ENCODE measurements around the gene RDH13. TPM values are rescaled to one million over a fixed set of nuclear protein-coding genes. Genes with fewer than 3 reads are reported as not detected.
"Not testable (repeated sequence)": the region's sequence is repeated elsewhere in the genome, so short reads cannot be mapped to it uniquely, and the experiment has no call there.

The RDH13 gene
- total RNA-seq, 1 donor from 2014 or later = 37.3 TPM

GRCh38 chr19:55068950-55069864, 6.3 kb upstream of the RDH13 start:
- Histone ChIP-seq H3K4me3 (peak overlapping the region in 1 of 2 donors; percentile 16), H3K36me3 (no peaks in the 10 kb centered on the region), H3K27ac (peak overlapping the region; percentile 13), H3K4me1 (peaks cover 6% of the 10 kb centered on the region), H3K9me3 (no peaks in the 10 kb centered on the region), H3K27me3 (no peaks in the 10 kb centered on the region)
- DNase-seq (ENCODE audit: extremely low spot score in 2 of 2) = no peak
- TF ChIP-seq POLR2AphosphoS5 (IDR thresholded peaks at IDR 0.05; ENCODE audit: insufficient read depth in 1 of 2, low read depth in 1 of 2) (peak in 1 of 2 donors; percentile 12), POLR2A (IDR thresholded peaks at IDR 0.05) (no peak), CTCF (IDR thresholded peaks at IDR 0.05) (no peak)
- intact Hi-C loops (cut with DNase I) = no loop called here

GRCh38 chr19:55067869-55068268, 4.9 kb upstream of the RDH13 start:
- H3K9me3 ChIP-seq = no peaks in the 10 kb centered on the region
- H3K27me3 ChIP-seq = no peaks in the 10 kb centered on the region
- intact Hi-C loops (cut with DNase I) = no loop called here
- no peak overlapping the region for H3K27ac ChIP-seq
- H3K4me3 ChIP-seq = peak overlapping the region in 1 of 2 donors; percentile 11
- peaks cover 6% of the 10 kb centered on the region for H3K4me1 ChIP-seq
- DNase-seq (ENCODE audit: extremely low spot score in 2 of 2) = no peak
- H3K36me3 ChIP-seq = no peaks in the 10 kb centered on the region
- no peak for TF ChIP-seq POLR2A (IDR thresholded peaks at IDR 0.05)
- TF ChIP-seq CTCF (IDR thresholded peaks at IDR 0.05) = no peak
- TF ChIP-seq POLR2AphosphoS5 (IDR thresholded peaks at IDR 0.05; ENCODE audit: insufficient read depth in 1 of 2, low read depth in 1 of 2) = no peak

DNA sequence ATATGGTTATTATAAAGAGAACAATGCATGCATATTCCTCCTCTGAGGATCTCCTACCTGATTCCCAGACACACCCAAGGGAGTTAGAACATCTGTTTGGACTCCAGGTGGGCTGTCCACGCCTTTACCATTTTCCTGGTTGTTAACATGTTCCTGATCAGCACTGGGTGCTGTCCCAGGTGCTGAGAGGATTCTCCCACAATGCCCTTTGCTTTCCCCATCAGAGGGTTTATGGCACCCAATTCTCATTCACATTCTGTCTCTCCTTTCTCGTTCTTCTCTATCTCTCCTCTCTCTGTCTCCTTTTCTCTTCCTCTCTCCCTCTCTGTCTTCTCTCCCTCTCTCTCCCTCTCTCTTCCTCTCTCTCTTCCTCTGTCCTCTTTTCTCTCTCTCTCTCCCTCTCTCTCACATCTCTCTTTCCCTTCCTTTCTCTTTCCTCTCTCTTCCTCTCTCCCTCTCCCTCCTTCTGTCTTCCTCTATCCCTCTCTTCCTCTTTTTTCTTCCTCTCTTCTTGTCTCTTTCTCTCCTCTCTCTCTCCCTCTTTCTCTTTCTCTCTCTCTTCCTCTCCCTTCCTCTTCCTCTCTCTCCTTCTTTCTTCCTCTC, 3.3 kb upstream of the RDH13 start:
- H3K9me3 ChIP-seq = no peaks in the 10 kb centered on the region
- no peak overlapping the region for H3K4me3 ChIP-seq
- intact Hi-C loops (cut with DNase I) = no loop called here
- H3K36me3 ChIP-seq = no peaks in the 10 kb centered on the region
- H3K4me1 ChIP-seq = peaks cover 18% of the 10 kb centered on the region
- TF ChIP-seq POLR2A (IDR thresholded peaks at IDR 0.05) (no peak), POLR2AphosphoS5 (IDR thresholded peaks at IDR 0.05; ENCODE audit: insufficient read depth in 1 of 2, low read depth in 1 of 2) (no peak), CTCF (IDR thresholded peaks at IDR 0.05) (no peak)
- H3K27ac ChIP-seq = no peak overlapping the region
- H3K27me3 ChIP-seq = no peaks in the 10 kb centered on the region
- DNase-seq (ENCODE audit: extremely low spot score in 2 of 2) = no peak

- H3K27me3 ChIP-seq; H3K4me3 ChIP-seq; DNase-seq (ENCODE audit: extremely low spot score in 2 of 2); H3K27ac ChIP-seq; H3K9me3 ChIP-seq; intact Hi-C loops (cut with DNase I); H3K36me3 ChIP-seq: not testable (repeated sequence)
- H3K4me1 ChIP-seq = peaks cover 18% of the 10 kb centered on the region
Observed at GRCh38 chr19:55065516-55065915, 2.6 kb upstream of the RDH13 start.

- no peak for DNase-seq (ENCODE audit: extremely low spot score in 2 of 2)
- H3K4me1 ChIP-seq = peaks cover 12% of the 10 kb centered on the region
- TF ChIP-seq POLR2A (IDR thresholded peaks at IDR 0.05) (no peak), CTCF (IDR thresholded peaks at IDR 0.05) (no peak), POLR2AphosphoS5 (IDR thresholded peaks at IDR 0.05; ENCODE audit: insufficient read depth in 1 of 2, low read depth in 1 of 2) (no peak)
- peaks cover 0 to 6% of the 10 kb centered on the region in 2 donors for H3K36me3 ChIP-seq
- intact Hi-C loops (cut with DNase I) = no loop called here
- no peak overlapping the region for H3K27ac ChIP-seq
- no peaks in the 10 kb centered on the region for H3K9me3 ChIP-seq
- H3K4me3 ChIP-seq = peak overlapping the region; percentile 68 to 71
- no peaks in the 10 kb centered on the region for H3K27me3 ChIP-seq
Observed at GRCh38 chr19:55063492-55063843, 520 bp upstream of the RDH13 start.

- intact Hi-C loops (cut with DNase I) = not testable (repeated sequence)
- H3K4me1 ChIP-seq = peaks cover 12% of the 10 kb centered on the region
Observed at GRCh38 chr19:55060287-55060686, 2.7 kb downstream of the RDH13 start.

More at GRCh38 chr19:55060287-55060686, 2.7 kb downstream of the RDH13 start:
- not testable (repeated sequence) for H3K27ac ChIP-seq; H3K9me3 ChIP-seq; DNase-seq (ENCODE audit: extremely low spot score in 2 of 2); H3K27me3 ChIP-seq; H3K4me3 ChIP-seq
- H3K36me3 ChIP-seq = peaks cover 0 to 36% of the 10 kb centered on the region in 2 donors

Data from vagina (tissue), 2 donors.